GM23248 (cell line): ENCODE results near the gene MPZL2.

Experiments used
- EZH2 ChIP-seq: fragments of 200-600 bp; sonication (generic); IDR thresholded peaks from 2 replicates; pipeline ENCODE4 v1.6.1; 2018; ENCODE audit warnings: antibody characterized with exemption, mild to moderate bottlenecking; ENCODE audit not compliant: insufficient read depth, poor library complexity, severe bottlenecking
- EZH2phosphoT487 ChIP-seq: fragments of 200-600 bp; sonication (generic); IDR thresholded peaks from 2 replicates; pipeline ENCODE4 v1.6.1; 2018; ENCODE audit warnings: antibody characterized with exemption, moderate library complexity, mild to moderate bottlenecking, low read depth; ENCODE audit not compliant: insufficient read depth

DNA sequence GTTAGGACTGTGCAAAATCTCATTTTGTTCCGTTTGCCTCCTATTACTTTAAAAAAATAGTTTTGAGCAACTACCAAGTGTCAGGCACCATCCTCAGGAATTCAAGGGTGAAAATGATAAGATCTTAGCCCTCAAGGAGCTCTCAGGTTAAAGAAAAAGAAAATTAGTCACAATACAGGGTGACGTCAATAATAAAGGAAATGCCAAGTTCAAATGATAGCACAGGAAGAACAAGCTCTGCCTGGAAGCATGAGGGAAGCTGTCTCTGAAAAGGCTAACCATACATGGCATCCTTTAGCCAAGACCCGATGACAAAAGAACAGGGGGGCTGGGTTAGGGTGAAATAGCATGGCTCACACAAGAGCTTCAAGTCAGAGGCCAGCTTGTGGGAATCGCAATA lies 11.1 kb upstream of the MPZL2 start:
- TF ChIP-seq EZH2: no peak
- TF ChIP-seq EZH2phosphoT487: no peak
